ACHN (cell line): ENCODE measurements around the gene LTBP4.

Experiments
- DNase-seq: peaks from one replicate; pipeline ENCODE4 v3.0.0-alpha.2; 2015
- in situ Hi-C: cut with HindIII; loops from 2 replicates; pipeline ENCODE4 v1.10.0; 2017; ENCODE audit warnings: low sequenced_read_pairs, low pct_ligation_motif_present, low pct_unique_long_range_greater_than_20kb

The LTBP4 gene

DNA sequence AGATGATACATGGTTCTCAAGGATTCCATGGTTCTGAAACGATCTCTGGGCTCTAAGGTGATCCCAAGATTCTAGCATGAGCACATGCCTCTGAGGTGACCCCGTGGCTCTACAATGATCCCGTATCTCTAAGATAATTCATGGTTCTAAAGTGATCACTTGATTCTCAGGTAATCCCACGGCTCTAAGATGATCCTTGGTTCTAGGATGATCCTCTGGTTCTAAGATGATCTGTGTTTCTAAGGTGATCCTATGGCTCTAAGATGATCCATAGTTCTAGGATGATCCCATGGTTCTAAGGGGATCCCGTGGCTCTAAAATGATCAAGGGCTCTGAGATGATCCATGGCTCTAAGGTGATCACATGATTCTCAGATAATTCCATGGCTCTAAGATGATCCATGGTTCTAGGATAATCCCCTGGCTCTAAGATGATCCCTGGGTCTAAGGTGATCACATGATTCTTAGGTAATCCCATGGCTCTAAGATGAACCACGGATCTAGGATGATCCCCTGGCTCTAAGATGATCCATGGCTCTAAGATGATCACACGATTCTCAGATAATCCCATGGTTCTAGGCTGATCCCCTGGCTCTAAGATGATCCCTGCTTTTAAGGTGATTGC is 67.9 kb downstream of the LTBP4 start:
- DNase-seq = no peak
- in situ Hi-C loops = no loop called here

DNA sequence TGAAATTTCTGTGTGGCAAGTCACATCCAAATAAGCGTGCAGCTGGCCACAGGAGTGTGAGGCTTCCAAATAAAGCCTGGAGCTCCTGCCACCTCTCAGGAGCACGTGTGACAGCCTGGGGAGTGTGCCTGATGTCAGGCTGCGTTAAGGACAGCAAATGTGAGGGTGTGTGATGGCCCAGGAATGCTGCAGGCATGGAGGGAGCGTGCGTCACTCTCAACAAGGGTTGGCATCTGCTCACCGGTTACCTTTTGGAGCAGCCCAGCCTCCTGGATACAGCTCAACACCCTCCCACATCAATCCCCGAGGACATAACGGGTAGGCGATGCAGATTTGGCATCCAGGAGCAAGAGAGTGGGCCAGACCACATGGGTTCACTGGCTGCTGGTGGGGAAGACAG is 70.2 kb downstream of the LTBP4 start:
- DNase-seq = no peak
- in situ Hi-C loops = no loop called here

DNA sequence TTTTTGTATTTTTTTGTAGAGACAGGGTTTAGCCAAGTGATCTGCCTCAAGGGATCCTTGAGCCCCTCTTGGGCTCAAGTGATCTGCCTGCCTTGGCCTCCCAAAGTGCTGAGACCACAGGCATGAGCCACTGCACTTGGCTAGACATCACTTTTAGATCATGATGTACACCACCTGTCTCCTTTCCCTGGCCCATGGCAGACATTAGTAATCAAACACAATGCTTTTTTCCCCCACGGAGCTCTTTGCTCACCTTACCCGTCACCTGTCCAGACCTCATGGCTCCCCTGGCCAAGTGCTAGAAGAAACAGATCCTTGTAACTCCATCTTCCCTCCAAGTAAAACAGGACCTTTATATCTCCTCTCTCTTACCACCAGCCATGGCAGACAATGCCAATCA is 70.9 kb downstream of the LTBP4 start:
- no peak for DNase-seq
- in situ Hi-C loops = no loop called here

DNA sequence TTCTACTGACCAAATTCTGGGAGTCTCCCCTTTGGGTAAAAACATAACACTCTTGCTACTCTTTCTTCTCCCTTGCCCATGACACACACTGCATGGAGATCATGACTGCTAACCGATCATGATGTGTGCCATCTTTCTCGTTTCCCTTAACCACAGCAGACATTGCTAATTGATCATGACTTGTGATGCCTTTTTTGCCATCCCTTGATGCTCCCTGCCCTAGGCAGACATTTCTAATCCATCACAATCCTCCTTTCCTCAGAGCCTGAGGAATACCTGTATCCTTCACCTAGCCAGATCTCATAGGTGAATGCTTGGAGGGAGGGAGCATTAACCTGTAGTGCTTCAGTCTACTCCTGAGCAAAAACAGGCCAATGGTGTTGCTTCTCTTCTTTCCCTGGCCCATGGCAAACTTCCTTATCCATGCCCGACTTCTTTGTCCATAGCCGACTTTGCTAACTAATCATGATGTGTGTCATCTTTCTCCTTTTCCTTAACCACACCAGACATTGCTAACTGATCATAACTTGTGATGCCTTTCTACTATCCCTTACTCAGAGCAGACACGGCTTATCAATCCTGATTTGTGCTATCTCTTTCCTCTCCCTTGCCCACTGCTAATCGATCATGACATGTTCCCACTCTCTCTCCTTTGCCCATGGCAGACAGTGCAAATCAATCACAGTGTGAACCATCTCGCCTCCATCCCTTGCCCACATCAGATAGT is 71.6 kb downstream of the LTBP4 start:
- in situ Hi-C loops = no loop called here
- no peak for DNase-seq

DNA sequence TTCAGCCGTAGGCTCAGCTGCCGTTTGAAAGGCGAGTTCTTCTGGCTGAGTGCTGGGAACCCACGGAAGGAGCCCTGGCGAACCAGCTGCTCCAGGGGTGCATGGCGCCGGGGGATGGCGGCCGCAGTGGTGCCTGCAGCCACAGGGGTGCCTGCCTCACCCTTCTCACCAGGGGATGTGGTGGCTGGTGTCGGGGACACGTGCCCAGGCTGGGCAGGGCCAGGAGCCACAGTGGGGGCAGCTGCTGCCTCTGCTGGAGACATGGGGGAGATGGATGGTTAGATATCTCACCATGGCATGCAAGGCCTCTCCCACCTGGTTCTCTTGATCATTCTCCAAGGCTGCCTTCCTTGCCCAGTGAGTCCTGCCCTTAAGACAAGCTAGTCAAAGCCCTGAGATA is 72.2 kb downstream of the LTBP4 start:
- DNase-seq = no peak
- in situ Hi-C loops = no loop called here

DNA sequence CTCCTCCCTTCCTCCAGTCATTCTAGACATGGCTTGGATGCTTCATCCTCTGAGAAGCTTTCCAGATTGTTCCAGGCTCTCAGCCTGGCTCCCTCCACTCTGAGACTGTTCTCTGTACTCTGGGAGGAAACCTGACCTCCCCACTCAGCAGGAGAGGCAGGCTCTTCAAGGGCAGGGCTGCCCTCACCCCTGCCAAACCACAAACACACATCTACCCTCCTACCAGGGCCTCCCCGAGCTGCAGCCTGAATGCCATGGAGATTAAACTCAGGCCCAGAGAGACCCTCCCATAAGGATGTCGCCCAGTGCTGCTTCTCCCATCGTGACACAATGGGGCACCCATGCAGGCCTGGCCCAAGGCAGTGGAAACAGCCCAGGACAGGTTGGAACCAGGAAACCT is 73.1 kb downstream of the LTBP4 start:
- DNase-seq = no peak
- in situ Hi-C loops = no loop called here

DNA sequence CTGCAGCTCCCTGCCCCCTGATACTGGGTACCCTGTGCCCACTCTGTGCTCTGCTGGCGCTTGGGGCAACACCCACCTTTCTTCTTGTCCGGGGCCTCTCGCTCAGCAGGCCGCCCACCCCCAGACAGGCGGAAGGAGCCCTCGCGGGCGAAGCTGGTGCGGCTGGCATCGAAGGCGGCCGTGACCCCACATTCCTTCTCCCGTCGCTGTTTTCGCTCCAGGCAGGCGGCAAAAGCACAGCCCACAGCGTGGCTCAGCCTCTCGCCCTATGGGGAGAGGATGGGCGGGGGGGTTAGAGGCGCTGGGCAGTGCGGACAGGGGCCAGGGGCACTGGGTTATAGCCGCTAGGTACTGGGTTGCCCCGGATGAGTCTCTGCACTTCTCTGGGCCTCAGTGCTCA is 76.0 kb downstream of the LTBP4 start:
- in situ Hi-C loops = no loop called here
- no peak for DNase-seq
